ENCODE measurements around the gene PCCB.
"Not testable (repeated sequence)": the region's sequence is repeated elsewhere in the genome, so short reads cannot be mapped to it uniquely, and the experiment has no call there.

PCCB gene

DNA sequence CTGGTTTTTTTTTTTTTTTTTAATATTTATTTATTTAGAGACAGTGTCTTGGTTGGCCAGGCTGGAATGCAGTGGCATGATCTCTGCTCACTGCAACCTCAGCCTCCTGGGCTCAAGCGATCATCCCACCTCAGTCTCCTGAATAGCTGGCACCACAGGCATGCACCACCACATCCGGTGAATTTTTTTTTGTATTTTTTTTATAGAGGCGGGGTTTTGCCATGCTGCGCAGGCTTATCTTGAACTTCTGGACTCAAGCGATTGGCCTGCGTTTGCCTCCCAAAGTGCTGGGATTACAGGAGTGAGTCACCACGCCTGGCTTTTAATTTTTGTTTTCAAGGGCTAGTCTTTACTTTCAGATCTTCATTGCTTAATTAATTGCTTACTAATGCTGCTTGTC is 13.1 kb downstream of the PCCB start:
- no peak for DNase-seq

GRCh38 chr3:136266468-136267125 is 16.5 kb downstream of the PCCB start:
- not testable (repeated sequence) for DNase-seq

- DNase-seq: no peak
These were observed 17.1 kb downstream of the PCCB start for GRCh38 chr3:136267235-136267634.

DNA sequence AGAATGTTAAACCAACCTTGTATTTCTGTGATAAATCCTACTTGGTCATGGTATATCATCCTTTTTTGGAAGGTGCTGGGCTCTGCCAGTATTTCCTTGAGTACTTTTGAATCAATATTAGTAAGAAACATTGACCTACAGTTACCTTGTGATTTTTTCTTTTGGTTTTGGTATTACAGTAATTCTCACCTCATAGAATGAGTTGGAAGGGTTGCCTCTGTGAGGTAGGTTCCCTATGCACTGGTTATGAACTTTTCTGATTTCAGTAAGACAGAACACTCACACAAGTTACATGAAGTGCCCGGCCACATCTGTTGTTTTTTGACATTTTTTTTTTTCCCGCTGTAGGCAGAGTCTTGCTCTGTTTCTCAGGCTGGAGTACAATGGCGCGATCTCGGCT is 20.0 kb downstream of the PCCB start:
- DNase-seq: no peak

- DNase-seq: not testable (repeated sequence)
These were observed 21.5 kb downstream of the PCCB start for GRCh38 chr3:136271626-136272025.

DNA sequence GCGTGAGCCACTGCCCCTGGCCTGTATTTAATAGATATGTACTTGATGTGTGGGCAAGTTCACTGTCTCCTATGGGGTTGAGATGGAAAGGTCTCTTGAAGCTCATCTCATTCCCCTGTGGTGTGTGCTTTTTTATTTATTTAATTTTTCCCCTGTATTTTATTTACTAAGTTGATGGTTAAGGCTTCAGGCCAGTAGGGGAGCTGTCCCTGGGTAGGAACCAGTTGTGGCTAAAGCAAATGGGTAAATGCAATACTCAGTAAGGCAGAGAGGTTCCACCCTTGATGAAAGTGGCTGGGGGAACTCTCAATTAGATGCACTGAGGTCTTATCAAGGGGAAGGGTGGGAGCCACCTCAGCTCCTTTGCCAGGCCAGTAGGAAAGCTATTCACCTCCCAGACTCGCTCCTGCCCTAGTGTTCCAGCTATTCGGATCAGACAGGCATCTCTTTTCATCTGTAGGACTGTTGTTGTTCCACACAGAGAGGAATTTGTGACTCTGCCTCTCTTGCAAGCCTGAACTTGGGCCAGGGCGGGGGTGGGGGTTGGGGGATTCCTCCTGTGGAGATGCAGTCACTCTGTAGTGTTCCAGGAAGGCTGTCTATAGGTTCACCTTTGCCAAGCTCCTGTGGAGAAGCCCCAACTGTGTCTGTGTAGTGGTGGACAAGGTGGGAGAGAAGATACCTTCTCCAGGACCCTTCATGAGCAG is 26.1 kb downstream of the PCCB start:
- no peak for DNase-seq

DNA sequence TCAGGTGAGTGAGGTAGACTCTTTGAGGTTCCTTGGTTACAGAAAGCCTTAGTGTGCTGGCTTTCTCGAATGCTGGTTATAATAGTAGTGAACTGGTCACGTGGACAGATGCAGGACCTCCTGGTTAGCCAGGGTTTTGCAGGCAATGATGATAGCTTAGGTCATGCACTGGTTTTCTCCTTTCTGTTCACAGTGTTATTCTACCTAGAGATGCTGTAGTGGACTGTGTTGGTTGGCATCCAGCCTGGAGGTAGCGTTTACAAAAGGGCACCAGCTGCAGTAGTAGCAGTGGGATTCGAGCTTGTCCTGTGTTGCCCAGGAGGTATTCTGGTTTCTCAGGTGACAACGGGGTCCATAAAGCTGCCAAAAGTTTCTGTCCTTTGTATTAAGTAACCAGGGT is 27.0 kb downstream of the PCCB start:
- DNase-seq: peak; percentile 48 to 68

DNA sequence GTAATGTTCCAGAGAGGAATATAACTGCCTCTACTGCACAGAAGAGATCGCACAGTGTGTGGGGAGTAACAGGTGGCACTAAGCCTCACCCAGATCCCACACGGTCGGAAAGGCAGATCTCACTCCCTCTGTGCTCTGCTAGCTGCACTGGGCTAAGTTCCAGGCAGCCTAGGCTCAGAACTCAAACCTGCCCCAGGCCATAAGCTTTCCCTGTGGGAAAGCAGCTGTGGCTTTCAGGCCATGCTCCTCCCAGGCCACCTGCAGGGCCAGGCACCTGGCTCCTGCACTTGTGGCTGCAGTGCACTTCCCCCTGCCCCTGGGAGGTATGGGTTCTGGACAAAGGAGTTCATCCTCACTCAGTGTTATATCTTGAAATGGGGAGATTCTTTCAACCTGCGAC is 27.5 kb downstream of the PCCB start:
- DNase-seq: peak; percentile 6 to 31

DNA sequence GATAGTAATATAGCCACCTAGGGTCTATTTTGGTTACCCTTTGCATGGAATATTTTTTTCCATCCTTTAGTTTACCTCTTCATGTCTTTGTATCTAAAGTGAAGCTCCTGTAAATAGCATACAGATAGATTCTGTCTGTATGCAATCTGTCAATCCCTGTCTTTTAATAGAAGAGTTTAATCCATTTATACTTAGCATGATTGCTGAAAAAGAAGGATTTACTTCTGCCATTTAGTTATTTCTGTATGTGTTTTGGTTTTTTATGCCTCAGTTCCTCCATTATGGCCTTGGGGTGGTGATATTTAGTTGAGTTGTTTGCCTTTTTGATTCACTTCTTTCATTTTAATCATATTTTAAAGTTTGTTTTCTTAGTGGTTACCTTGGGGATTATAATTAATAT is 29.0 kb downstream of the PCCB start:
- DNase-seq: no peak

DNA sequence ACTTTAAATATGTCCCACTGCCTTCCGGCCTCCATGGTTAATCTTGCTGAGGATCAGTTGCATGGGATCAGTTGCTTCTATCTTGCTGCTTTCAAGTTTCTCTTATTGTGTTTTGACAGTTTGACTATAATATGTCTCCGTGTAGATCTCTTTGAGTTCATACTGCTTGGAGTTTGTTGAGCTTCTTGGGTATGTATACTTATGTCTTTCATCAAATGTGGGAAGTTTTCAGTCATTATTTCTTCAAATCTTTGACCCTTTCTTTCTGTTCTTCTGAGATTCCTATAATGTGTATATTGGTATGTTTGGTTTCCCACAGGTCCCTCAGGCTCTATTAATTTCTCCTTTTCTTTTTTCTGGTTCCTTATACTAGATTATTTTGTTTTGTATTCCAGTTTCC is 30.8 kb downstream of the PCCB start:
- no peak for DNase-seq

- no peak for DNase-seq
These were observed 31.9 kb downstream of the PCCB start for GRCh38 chr3:136281966-136282520.

- DNase-seq: no peak
These were observed 33.5 kb downstream of the PCCB start for GRCh38 chr3:136283627-136284026.

DNA sequence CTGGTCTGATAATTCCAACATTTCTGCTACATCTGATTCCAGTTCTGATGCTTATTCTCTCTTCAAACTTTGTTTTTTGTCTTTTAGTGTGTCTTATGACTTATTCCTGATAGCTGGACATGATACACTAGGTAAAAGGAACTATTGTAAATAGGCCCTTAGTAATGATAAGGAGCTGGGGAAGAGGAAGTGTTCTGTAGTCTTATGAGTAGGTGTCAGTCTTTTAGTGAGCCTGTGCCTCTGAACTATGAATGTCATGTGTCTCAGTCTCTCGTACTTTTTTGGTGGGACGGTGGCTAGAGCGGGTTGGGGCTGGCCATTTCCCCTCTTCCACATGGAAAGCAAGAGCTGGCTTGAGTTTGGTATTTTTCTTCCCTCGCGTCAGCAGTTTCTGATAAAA is 41.2 kb downstream of the PCCB start:
- DNase-seq: no peak

DNA sequence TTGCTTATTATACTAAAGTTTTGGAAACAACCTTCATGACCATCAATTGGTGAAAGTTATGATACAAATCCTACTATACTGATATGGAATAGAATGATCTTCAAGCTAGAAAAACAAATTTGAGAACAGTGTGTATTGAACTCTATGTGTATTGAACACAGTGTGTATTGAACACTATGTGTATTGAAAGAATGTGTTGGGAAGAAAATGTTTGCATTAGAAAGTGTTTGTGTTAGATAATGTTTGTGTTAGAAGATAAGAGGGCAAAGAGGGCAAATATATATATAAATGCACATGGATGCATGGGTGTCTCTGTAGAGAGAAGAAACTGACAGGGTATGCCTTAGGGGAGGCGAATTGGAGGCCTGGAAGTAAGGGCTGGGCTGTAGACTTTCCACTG is 42.4 kb downstream of the PCCB start:
- DNase-seq: no peak

GRCh38 chr3:136293279-136293678 is 43.1 kb downstream of the PCCB start:
- no peak for DNase-seq

DNA sequence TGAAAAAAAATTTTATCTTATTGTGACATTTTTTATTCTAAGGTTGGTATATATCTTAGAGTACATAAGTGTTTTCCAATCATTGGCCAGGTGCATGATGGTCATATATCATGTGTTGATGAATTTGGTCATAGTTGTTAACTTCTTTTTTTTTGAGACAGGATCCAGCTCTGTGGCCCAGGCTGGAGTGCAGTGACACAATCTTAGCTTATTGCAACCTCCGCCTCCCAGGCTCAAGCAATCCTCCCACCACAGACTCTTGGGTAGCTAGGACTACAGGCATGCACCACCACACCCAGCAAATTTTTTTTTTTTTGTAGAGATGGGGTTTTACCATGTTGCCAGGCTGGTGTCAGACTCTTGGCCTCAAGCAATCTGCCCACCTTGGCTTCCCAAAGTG is 44.0 kb downstream of the PCCB start:
- DNase-seq: no peak

GRCh38 chr3:136296960-136297359 is 46.8 kb downstream of the PCCB start:
- no peak for DNase-seq

DNA sequence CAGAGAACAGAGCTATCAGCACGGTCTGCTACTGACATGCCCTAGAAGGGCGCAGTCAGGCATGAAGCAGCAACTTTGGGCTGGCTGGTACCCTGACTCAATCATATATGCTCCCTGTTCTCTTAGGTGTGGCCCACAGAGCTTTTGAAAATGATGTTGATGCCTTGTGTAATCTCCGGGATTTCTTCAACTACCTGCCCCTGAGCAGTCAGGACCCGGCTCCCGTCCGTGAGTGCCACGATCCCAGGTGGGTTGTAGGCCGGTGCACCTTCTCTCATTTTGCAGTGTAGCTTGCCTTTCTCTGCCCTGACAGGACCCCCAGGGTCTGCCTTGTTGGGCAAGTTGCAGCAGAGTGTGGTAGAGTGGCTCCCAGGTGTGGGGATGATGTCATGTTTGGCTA is 47.7 kb downstream of the PCCB start:
- no peak for DNase-seq

GRCh38 chr3:136300444-136300843 is 50.3 kb downstream of the PCCB start:
- DNase-seq: no peak

GRCh38 chr3:136305879-136306278 is 55.7 kb downstream of the PCCB start:
- DNase-seq: peak; percentile 16 to 19

- DNase-seq: no peak
These were observed 61.1 kb downstream of the PCCB start for GRCh38 chr3:136311261-136311660.

DNA sequence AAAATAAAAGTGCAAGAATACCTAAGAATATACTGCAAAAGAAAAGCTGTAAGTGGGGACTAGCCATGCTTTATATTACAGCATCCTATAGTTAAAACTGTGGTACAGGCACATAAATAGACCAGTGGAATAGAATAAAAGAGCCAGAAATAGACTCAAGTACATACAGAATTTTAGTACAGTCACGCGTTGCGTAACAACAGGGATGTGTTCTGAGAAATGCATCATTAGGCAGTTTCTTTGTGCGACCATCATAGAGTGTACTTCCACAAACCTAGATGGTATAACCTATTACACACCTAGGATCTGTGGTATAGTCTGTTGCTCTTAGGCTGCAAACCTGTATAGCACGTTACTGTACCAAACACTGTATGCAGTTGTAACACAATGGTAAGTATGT is 61.8 kb downstream of the PCCB start:
- DNase-seq: no peak

DNA sequence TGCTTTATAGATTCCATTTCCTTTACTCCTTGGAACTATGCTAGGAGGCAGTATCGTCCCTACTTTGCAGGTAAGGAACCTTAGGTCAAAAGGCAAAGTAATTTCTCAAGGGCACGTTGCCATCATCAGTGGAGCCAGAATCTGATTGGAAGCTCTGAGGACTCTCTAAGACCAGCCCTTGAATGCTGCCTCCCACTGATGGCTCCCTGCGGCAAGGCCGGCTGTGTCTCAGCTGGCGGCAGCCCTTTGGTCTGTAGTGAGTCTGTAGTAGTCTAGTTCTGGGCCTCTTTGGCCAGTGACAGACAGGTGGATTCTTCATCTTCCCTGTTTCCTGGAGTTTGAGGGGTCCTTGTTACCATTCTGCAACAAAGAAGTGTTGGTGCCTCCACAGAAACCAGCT is 76.2 kb downstream of the PCCB start:
- DNase-seq: no peak

DNA sequence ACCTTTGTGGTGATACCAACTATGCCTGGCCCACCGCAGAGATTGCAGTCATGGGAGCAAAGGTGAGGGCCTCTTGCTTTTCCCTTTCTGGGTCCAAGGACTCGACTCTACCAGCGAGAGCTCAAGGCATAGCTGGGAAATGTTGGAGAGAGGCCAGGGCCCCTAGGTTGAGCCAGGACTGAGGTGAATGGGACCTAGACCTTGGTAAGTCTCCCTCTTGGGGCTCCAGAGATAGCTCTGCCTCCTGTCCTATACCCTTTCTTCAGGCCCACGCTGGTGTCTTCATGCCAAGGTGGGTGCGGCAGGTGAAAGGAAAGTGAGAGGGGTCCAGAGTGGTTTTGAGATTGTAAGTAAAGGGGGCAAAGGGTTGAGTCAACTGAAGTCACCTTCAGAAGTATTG is 77.5 kb downstream of the PCCB start:
- no peak for DNase-seq

GRCh38 chr3:136329593-136329992 is 79.5 kb downstream of the PCCB start:
- DNase-seq: no peak

Measured in SHP77 (cell line).